Mesenchymal stem cell (in vitro differentiated cells and primary cell): Measurements from ENCODE around the gene RYR2.

Experiments
- DNase-seq: peaks from one replicate; pipeline ENCODE4 v3.0.0-alpha.2; 2013
- H2AFZ ChIP-seq: one replicate; pipeline ENCODE4 v1.6.1; 2013; ENCODE audit warnings: low read depth, mild to moderate bottlenecking, control low read depth, inconsistent platforms, low read length, moderate library complexity
- H2AK5ac ChIP-seq: 2 replicates; pipeline ENCODE4 v1.6.1; 2013; ENCODE audit warnings: low read length, moderate library complexity, mild to moderate bottlenecking, inconsistent platforms; ENCODE audit not compliant: severe bottlenecking
- H2BK120ac ChIP-seq: one replicate; pipeline ENCODE4 v1.6.1; 2013; ENCODE audit warnings: low read depth, mild to moderate bottlenecking, inconsistent platforms, low read length, moderate library complexity
- H2BK12ac ChIP-seq, 2 experiments: one replicate each; pipeline ENCODE4 v1.6.1; 2013; ENCODE audit warnings: inconsistent platforms in 2 of 2, low read length in 2 of 2, mild to moderate bottlenecking in 2 of 2, moderate library complexity in 2 of 2, control low read depth in 1 of 2
- H2BK15ac ChIP-seq: one replicate; pipeline ENCODE4 v1.6.1; 2013; ENCODE audit warnings: mild to moderate bottlenecking, low read depth, inconsistent platforms; ENCODE audit not compliant: poor library complexity, severe bottlenecking
- H2BK5ac ChIP-seq: 2 replicates; pipeline ENCODE4 v1.6.1; 2013; ENCODE audit warnings: low read depth, mild to moderate bottlenecking, low read length, control low read depth, inconsistent platforms; ENCODE audit not compliant: poor library complexity, severe bottlenecking
- H3K14ac ChIP-seq, 2 experiments: one replicate each; pipeline ENCODE4 v1.6.1; 2013; ENCODE audit warnings: inconsistent platforms in 2 of 2, low read length in 2 of 2, control low read depth in 1 of 2, mild to moderate bottlenecking in 1 of 2, moderate library complexity in 1 of 2
- H3K18ac ChIP-seq, 2 experiments: one replicate each; pipeline ENCODE4 v1.6.1; 2013; ENCODE audit warnings: inconsistent platforms in 2 of 2, low read length in 2 of 2, control low read depth in 1 of 2, low read depth in 1 of 2, mild to moderate bottlenecking in 1 of 2
- H3K23ac ChIP-seq, 2 experiments: one replicate each; pipeline ENCODE4 v1.6.1; 2013; ENCODE audit warnings: inconsistent platforms in 2 of 2, low read length in 2 of 2, mild to moderate bottlenecking in 2 of 2, moderate library complexity in 2 of 2, control low read depth in 1 of 2
- H3K27ac ChIP-seq: 2 replicates; pipeline ENCODE4 v1.5.1; 2013; ENCODE audit warnings: mild to moderate bottlenecking, moderate library complexity, low read length, control low read depth, inconsistent platforms; ENCODE audit not compliant: poor library complexity, severe bottlenecking
- H3K27me3 ChIP-seq, 2 experiments: 2 replicates each; pipeline versions ENCODE4 v1.6.1 to v1.7.0; 2013; ENCODE audit warnings: low read length in 2 of 2, mild to moderate bottlenecking in 2 of 2, moderate library complexity in 2 of 2, control low read depth in 1 of 2, inconsistent platforms in 1 of 2; ENCODE audit not compliant: control insufficient read depth in 1 of 2, insufficient read depth in 1 of 2
- H3K36me3 ChIP-seq, 2 experiments: 2 replicates each; pipeline versions ENCODE4 v1.6.1 to v1.7.0; 2013; ENCODE audit warnings: low read length in 2 of 2, control low read depth in 1 of 2, inconsistent platforms in 1 of 2, low read depth in 1 of 2, mild to moderate bottlenecking in 1 of 2; ENCODE audit not compliant: insufficient read depth in 2 of 2, control insufficient read depth in 1 of 2
- H3K4ac ChIP-seq, 2 experiments: one replicate each; pipeline ENCODE4 v1.6.1; 2013; ENCODE audit warnings: inconsistent platforms in 2 of 2, low read length in 2 of 2, mild to moderate bottlenecking in 2 of 2, moderate library complexity in 2 of 2, control low read depth in 1 of 2, low read depth in 1 of 2
- H3K4me1 ChIP-seq: 2 replicates; pipeline ENCODE4 v1.6.1; 2013; ENCODE audit warnings: low read depth, low read length, control low read depth; ENCODE audit not compliant: control insufficient read depth, insufficient read depth
- H3K4me2 ChIP-seq: 2 replicates; pipeline ENCODE4 v1.6.1; 2013; ENCODE audit warnings: low read length, mild to moderate bottlenecking, inconsistent platforms; ENCODE audit not compliant: poor library complexity, severe bottlenecking
- H3K4me3 ChIP-seq, 2 experiments: 2 replicates each; pipeline versions ENCODE4 v1.5.1 to v1.7.0; 2013; ENCODE audit warnings: low read length in 2 of 2, mild to moderate bottlenecking in 2 of 2, control low read depth in 1 of 2, low read depth in 1 of 2; ENCODE audit not compliant: insufficient read depth in 1 of 2
- H3K79me1 ChIP-seq: replicated peaks from 2 replicates; pipeline ENCODE4 v1.6.1; 2013; ENCODE audit warnings: mild to moderate bottlenecking, control low read depth, low read length, inconsistent platforms; ENCODE audit not compliant: poor library complexity, severe bottlenecking
- H3K9ac ChIP-seq: 2 replicates; pipeline ENCODE4 v1.7.0; 2013; ENCODE audit warnings: mild to moderate bottlenecking, low read length, moderate library complexity
- H3K9me3 ChIP-seq: 2 replicates; pipeline ENCODE4 v1.7.0; 2013; ENCODE audit warnings: mild to moderate bottlenecking, low read length; ENCODE audit not compliant: control insufficient read depth
- H4K8ac ChIP-seq: one replicate; pipeline ENCODE4 v1.6.1; 2013; ENCODE audit warnings: inconsistent platforms, mild to moderate bottlenecking, low read length, moderate library complexity
- H4K91ac ChIP-seq: one replicate; pipeline ENCODE4 v1.6.1; 2013; ENCODE audit warnings: mild to moderate bottlenecking, low read length, inconsistent platforms
- WGBS: methylation state at CpG from one replicate; pipeline ENCODE4 v1.1.7; 2013; ENCODE audit warnings: mixed read lengths; 5-methylcytosine and 5-hydroxymethylcytosine counted together

RYR2 gene

DNA sequence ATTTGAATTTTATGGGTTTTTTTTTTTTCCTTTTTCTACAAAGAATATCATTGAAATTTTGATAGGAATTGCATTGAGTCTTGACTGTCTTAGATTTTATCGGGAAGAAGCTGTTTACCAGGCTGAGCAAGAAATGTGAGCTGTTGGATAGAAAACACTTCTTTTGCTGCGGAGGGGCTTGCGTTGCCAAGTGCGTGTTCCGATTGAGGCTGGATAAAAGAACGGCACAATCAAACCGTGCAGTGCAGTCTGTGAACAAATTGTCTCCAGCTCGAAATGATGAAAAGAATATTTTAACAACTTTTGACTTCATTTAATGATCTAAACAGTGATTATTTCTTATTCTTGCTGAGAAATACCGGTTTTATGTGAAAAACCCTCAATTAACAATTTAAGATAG lies 149.4 kb downstream of the RYR2 start:
- H4K8ac ChIP-seq, result no peak overlapping the region
- no peak overlapping the region for H3K23ac ChIP-seq
- H2AFZ ChIP-seq, result no peak overlapping the region
- H3K4ac ChIP-seq, result no peak overlapping the region
- H3K4me3 ChIP-seq, result no peak overlapping the region
- H2BK12ac ChIP-seq, result no peak overlapping the region
- no peak overlapping the region for H3K27ac ChIP-seq
- H3K79me1 ChIP-seq, result no peaks in the 10 kb centered on the region
- no peak overlapping the region for H2AK5ac ChIP-seq
- H3K9me3 ChIP-seq, result no peaks in the 10 kb centered on the region
- H3K36me3 ChIP-seq, result no peaks in the 10 kb centered on the region
- H2BK5ac ChIP-seq, result no peak overlapping the region
- H3K4me1 ChIP-seq, result no peaks in the 10 kb centered on the region
- no peak overlapping the region for H3K4me2 ChIP-seq
- no peak overlapping the region for H3K18ac ChIP-seq
- H2BK15ac ChIP-seq, result no peak overlapping the region
- no peak overlapping the region for H2BK120ac ChIP-seq
- no peaks in the 10 kb centered on the region for H3K27me3 ChIP-seq
- WGBS, result 97% methylated on average over 6 of the region's 9 CpGs
- no peak overlapping the region for H4K91ac ChIP-seq
- H3K14ac ChIP-seq, result no peak overlapping the region
- no peak for DNase-seq
- no peak overlapping the region for H3K9ac ChIP-seq

DNA sequence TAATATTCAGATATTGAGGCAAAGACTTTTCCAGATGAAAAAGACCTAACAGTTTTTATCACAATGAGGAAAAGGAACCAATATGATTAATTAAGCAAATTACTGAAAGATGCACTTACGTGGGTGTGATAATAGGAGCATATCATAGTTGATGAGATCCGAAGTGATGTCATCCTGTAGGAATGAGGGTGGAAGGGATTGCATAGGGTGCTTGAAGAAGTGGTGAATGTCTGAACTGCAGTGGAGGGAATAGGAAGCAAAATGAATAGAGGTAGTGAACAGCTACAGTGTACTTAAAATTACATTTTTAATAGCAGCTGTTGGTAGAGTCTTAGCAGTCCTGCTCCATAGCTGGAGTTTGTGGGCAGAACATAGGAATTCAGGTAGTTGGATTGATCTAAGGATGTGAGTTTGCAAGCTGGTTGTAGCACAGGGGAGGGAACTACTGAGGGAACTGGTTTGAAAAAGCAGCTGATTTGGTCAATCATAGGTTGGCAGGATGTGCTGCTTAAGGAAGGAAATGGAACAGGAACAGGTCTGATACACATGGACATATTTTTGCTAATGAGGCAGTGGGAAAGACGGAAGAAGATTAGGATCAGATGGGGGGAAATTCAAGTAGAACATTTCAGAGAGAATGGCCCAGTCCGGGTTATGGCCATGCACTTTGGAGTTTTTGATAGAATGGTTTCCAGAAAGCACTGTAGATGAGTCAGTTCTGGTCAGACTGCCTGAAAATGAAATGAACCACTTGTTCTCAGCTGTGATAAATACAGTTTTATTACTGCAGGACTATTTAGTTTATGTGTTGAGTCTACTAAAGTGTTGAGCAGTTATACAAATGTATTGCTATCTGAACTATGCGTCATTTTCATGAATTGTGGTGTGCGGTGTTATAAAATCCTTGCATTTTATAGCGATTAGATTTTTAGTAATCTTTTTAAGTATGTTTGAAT lies 155.8 kb downstream of the RYR2 start:
- H3K36me3 ChIP-seq, result no peaks in the 10 kb centered on the region
- no peak overlapping the region for H4K8ac ChIP-seq
- no peaks in the 10 kb centered on the region for H3K9me3 ChIP-seq
- H2BK5ac ChIP-seq, result no peak overlapping the region
- H3K4me2 ChIP-seq, result no peak overlapping the region
- H2BK120ac ChIP-seq, result no peak overlapping the region
- H4K91ac ChIP-seq, result no peak overlapping the region
- no peak overlapping the region for H3K4me3 ChIP-seq
- no peak overlapping the region for H3K9ac ChIP-seq
- no peak overlapping the region for H3K27ac ChIP-seq
- H3K4me1 ChIP-seq, result no peaks in the 10 kb centered on the region
- no peak overlapping the region for H2AFZ ChIP-seq
- H3K79me1 ChIP-seq, result no peaks in the 10 kb centered on the region
- no peak overlapping the region for H3K14ac ChIP-seq
- no peak overlapping the region for H2BK15ac ChIP-seq
- H3K4ac ChIP-seq, result no peak overlapping the region
- H2BK12ac ChIP-seq, result no peak overlapping the region
- H2AK5ac ChIP-seq, result no peak overlapping the region
- H3K23ac ChIP-seq, result no peak overlapping the region
- no peaks in the 10 kb centered on the region for H3K27me3 ChIP-seq
- DNase-seq, result peak; percentile 25
- WGBS, result 66% methylated on average over 7 of the region's 7 CpGs
- H3K18ac ChIP-seq, result no peak overlapping the region

GRCh38 chr1:237199026-237199425 lies 157.0 kb downstream of the RYR2 start:
- H3K23ac ChIP-seq, result no peak overlapping the region
- H3K36me3 ChIP-seq, result no peaks in the 10 kb centered on the region
- H3K4me2 ChIP-seq, result no peak overlapping the region
- H2AFZ ChIP-seq, result no peak overlapping the region
- no peak overlapping the region for H4K8ac ChIP-seq
- no peak overlapping the region for H2BK5ac ChIP-seq
- no peak overlapping the region for H3K9ac ChIP-seq
- no peaks in the 10 kb centered on the region for H3K27me3 ChIP-seq
- no peak overlapping the region for H2BK12ac ChIP-seq
- H3K4ac ChIP-seq, result no peak overlapping the region
- H2BK15ac ChIP-seq, result no peak overlapping the region
- H3K4me1 ChIP-seq, result no peaks in the 10 kb centered on the region
- WGBS, result 80% methylated on average over 6 of the region's 6 CpGs
- H3K14ac ChIP-seq, result no peak overlapping the region
- no peak overlapping the region for H3K4me3 ChIP-seq
- H3K18ac ChIP-seq, result no peak overlapping the region
- H2BK120ac ChIP-seq, result no peak overlapping the region
- H3K79me1 ChIP-seq, result no peaks in the 10 kb centered on the region
- H4K91ac ChIP-seq, result no peak overlapping the region
- no peaks in the 10 kb centered on the region for H3K9me3 ChIP-seq
- DNase-seq, result no peak
- H3K27ac ChIP-seq, result no peak overlapping the region
- H2AK5ac ChIP-seq, result no peak overlapping the region

DNA sequence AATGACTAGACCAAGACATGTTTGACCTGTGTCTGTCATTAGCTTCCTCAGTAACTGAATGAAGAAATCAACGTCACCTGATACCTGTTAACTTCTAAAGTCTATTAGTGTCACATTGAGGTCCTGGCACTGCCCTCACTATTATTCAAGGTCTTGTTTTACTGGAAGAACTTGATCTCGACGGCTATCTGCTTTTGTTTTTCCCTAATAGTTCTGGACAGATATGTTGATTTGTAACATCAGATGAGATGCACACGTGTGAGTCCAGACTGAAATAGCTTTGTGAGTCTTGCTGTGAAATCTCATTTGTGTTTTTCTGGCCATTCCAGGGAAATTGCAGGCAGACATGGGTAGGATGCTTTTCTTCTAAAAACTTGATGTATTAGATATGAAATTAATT lies 159.2 kb downstream of the RYR2 start:
- H3K4ac ChIP-seq, result no peak overlapping the region
- 80% methylated on average over 4 of the region's 4 CpGs for WGBS

More for the DNA sequence above, 159.2 kb downstream of the RYR2 start:
- no peak overlapping the region for H2BK5ac ChIP-seq
- no peak overlapping the region for H3K27ac ChIP-seq
- H3K23ac ChIP-seq, result no peak overlapping the region
- no peak overlapping the region for H3K9ac ChIP-seq
- no peaks in the 10 kb centered on the region for H3K27me3 ChIP-seq
- no peak overlapping the region for H3K14ac ChIP-seq
- no peak overlapping the region for H3K4me3 ChIP-seq
- H4K91ac ChIP-seq, result no peak overlapping the region
- no peaks in the 10 kb centered on the region for H3K9me3 ChIP-seq
- DNase-seq, result no peak
- no peaks in the 10 kb centered on the region for H3K36me3 ChIP-seq
- no peak overlapping the region for H2BK120ac ChIP-seq
- no peak overlapping the region for H3K18ac ChIP-seq
- H2AFZ ChIP-seq, result no peak overlapping the region
- H2AK5ac ChIP-seq, result no peak overlapping the region
- no peaks in the 10 kb centered on the region for H3K79me1 ChIP-seq
- H2BK15ac ChIP-seq, result no peak overlapping the region
- H4K8ac ChIP-seq, result no peak overlapping the region
- H3K4me1 ChIP-seq, result no peaks in the 10 kb centered on the region
- H3K4me2 ChIP-seq, result no peak overlapping the region
- H2BK12ac ChIP-seq, result no peak overlapping the region
